Measurements from ENCODE around the gene KCNMA1.

GRCh38 chr10:76946270-76946669 lies 691.3 kb downstream of the KCNMA1 start:
- TF ChIP-seq CTCF (IDR thresholded peaks at IDR 0.05; ENCODE audit: insufficient read depth, low read length, poor library complexity, severe bottlenecking) = no peak
- TF ChIP-seq EZH2phosphoT487 (conservative IDR thresholded peaks at IDR 0.05; ENCODE audit: low read length) = no peak

All from SU-DHL-6 (cell line).